Panc1 (cell line): ENCODE measurements around the gene KIF26B. TPM values are rescaled to one million over a fixed set of nuclear protein-coding genes. Genes with fewer than 3 reads are reported as not detected.

Experiments
- ATAC-seq: fragments of 200-7000 bp; cut with Tn5 transposase; 2 replicates; pipeline ENCODE4 v1.9.1; 2020; ENCODE audit warnings: mild to moderate bottlenecking, moderate library complexity
- BruUV-seq: library from RNA; stranded (reverse); fragments of 400-500 nt; replicated peaks from 2 replicates; lab custom pipeline; 2021; lab: Mats Ljungman, UMichigan
- CTCF ChIA-PET: fragments of 300-600 bp; sonication (Branson Sonifier 250); formaldehyde crosslinking; loops from one replicate; lab custom pipeline; 2022; ENCODE audit warnings: antibody characterized with exemption; lab: Charles Lee
- POLR2A ChIA-PET: fragments of 300-600 bp; sonication (Branson Sonifier 250); formaldehyde crosslinking; loops from one replicate; lab custom pipeline; 2022; ENCODE audit warnings: antibody characterized with exemption; lab: Charles Lee
- DNase-seq: peaks from one replicate; pipeline ENCODE4 v3.0.0-alpha.2; 2010; ENCODE audit warnings: low read depth, low spot score
- H3K27ac ChIP-seq: 2 replicates; pipeline ENCODE4 v1.5.1; 2011; ENCODE audit warnings: mild to moderate bottlenecking, low read length, inconsistent platforms
- H3K27me3 ChIP-seq: fragments of 200-500 bp; sonication (Bioruptor generic); 2 replicates; pipeline ENCODE4 v1.6.0; 2014; ENCODE audit warnings: low read length, inconsistent platforms; ENCODE audit not compliant: control insufficient read depth, insufficient read depth
- H3K36me3 ChIP-seq: fragments of 200-500 bp; sonication (Bioruptor generic); 2 replicates; pipeline ENCODE4 v1.5.1; 2014; ENCODE audit warnings: inconsistent platforms, mild to moderate bottlenecking, low read length, moderate library complexity; ENCODE audit not compliant: control insufficient read depth, insufficient read depth
- H3K4me1 ChIP-seq: 2 replicates; pipeline ENCODE4 v1.5.1; 2011; ENCODE audit warnings: inconsistent platforms, mild to moderate bottlenecking, low read length, moderate library complexity; ENCODE audit not compliant: control insufficient read depth, insufficient read depth
- H3K4me3 ChIP-seq, 2 experiments: 2 replicates each; pipeline ENCODE4 v1.5.1; 2011 to 2012; ENCODE audit warnings: low read depth in 2 of 2, low read length in 2 of 2, mild to moderate bottlenecking in 2 of 2, inconsistent platforms in 1 of 2, moderate library complexity in 1 of 2
- H3K9me3 ChIP-seq: fragments of 200-500 bp; sonication (Bioruptor generic); 2 replicates; pipeline ENCODE4 v1.5.1; 2014; ENCODE audit warnings: low read depth, mild to moderate bottlenecking, inconsistent platforms, low read length, moderate library complexity; ENCODE audit not compliant: control insufficient read depth, insufficient read depth
- CTCF ChIP-seq: fragments of 450-650 bp; IDR thresholded peaks from 2 replicates; pipeline ENCODE4 v1.5.1; 2017; ENCODE audit warnings: mild to moderate bottlenecking
- POLR2AphosphoS5 ChIP-seq: IDR thresholded peaks from 2 replicates; pipeline ENCODE4 v1.6.1; 2012; ENCODE audit warnings: mild to moderate bottlenecking, low read depth, low read length, moderate library complexity
- REST ChIP-seq, 2 experiments: IDR thresholded peaks; 2 replicates each; pipeline ENCODE4 v1.6.1; 2011 to 2012; ENCODE audit warnings: low read depth in 2 of 2, control low read depth in 1 of 2, low read length in 1 of 2, mild to moderate bottlenecking in 1 of 2, moderate library complexity in 1 of 2; ENCODE audit not compliant: insufficient read depth in 1 of 2
- SIN3A ChIP-seq: IDR thresholded peaks from 2 replicates; pipeline ENCODE4 v1.6.1; 2012; ENCODE audit warnings: low read depth, mild to moderate bottlenecking, low read length, moderate library complexity, borderline replicate concordance; ENCODE audit not compliant: insufficient read depth
- TCF7L2 ChIP-seq: IDR thresholded peaks from 2 replicates; pipeline ENCODE4 v1.6.1; 2011; ENCODE audit warnings: mild to moderate bottlenecking, low read depth, low read length, inconsistent platforms
- in situ Hi-C: cut with HindIII; loops from 2 replicates; pipeline ENCODE4 v1.10.0; 2016; ENCODE audit warnings: low sequenced_read_pairs, low pct_unique_long_range_greater_than_20kb
- intact Hi-C: fragments of 100-400 bp; cut with micrococcal nuclease; formaldehyde crosslinking; loops from one replicate; pipeline ENCODE4 v1.10.0; 2022; ENCODE audit not compliant: unreplicated experiment
- total RNA-seq: library from RNA; stranded (reverse); gene quantifications from one replicate; pipeline ENCODE4 v1.2.1, GENCODE V29; 2021; ENCODE audit not compliant: unreplicated experiment

The KIF26B gene
- total RNA-seq, 1 experiment from 2014 or later: 0.33 TPM

- H3K4me1 ChIP-seq: no peaks in the 10 kb centered on the region
- ChIA-PET CTCF (no interaction called here), POLR2A (no interaction called here)
- BruUV-seq: no TSS peak
- TF ChIP-seq REST (IDR thresholded peaks at IDR 0.05; ENCODE audit: insufficient read depth in 1 of 2, low read depth in 2 of 2, low read length in 1 of 2) (no peak), CTCF (no peak), POLR2AphosphoS5 (no peak), SIN3A (no peak), TCF7L2 (no peak)
- no peak overlapping the region for H3K27ac ChIP-seq
- DNase-seq: no peak
- no peaks in the 10 kb centered on the region for H3K9me3 ChIP-seq
- H3K27me3 ChIP-seq: no peaks in the 10 kb centered on the region
- in situ Hi-C loops (no loop called here), intact Hi-C loops (no loop called here)
- H3K4me3 ChIP-seq: no peak overlapping the region
- ATAC-seq: no peak
- H3K36me3 ChIP-seq: no peaks in the 10 kb centered on the region
These were observed 562.8 kb downstream of the KIF26B start for GRCh38 chr1:245717611-245718010.

GRCh38 chr1:245718123-245718522 lies 563.3 kb downstream of the KIF26B start:
- TF ChIP-seq TCF7L2 (no peak), POLR2AphosphoS5 (no peak), REST (IDR thresholded peaks at IDR 0.05; ENCODE audit: insufficient read depth in 1 of 2, low read depth in 2 of 2, low read length in 1 of 2) (no peak), CTCF (no peak), SIN3A (no peak)
- BruUV-seq: no TSS peak
- Histone ChIP-seq H3K4me3 (no peak overlapping the region), H3K4me1 (no peaks in the 10 kb centered on the region), H3K36me3 (no peaks in the 10 kb centered on the region), H3K9me3 (no peaks in the 10 kb centered on the region), H3K27me3 (no peaks in the 10 kb centered on the region), H3K27ac (no peak overlapping the region)
- ChIA-PET CTCF (no interaction called here), POLR2A (no interaction called here)
- intact Hi-C loops (no loop called here), in situ Hi-C loops (no loop called here)
- no peak for ATAC-seq
- no peak for DNase-seq
